SU-DHL-6 (cell line): ENCODE data around the gene CSRNP2.
A peak's percentile ranks its signal among the peaks of the same experiment; 100 is the strongest.

Experiments used
- H2AFZ ChIP-seq: fragments of 200-600 bp; sonication (generic); 2 replicates; pipeline ENCODE4 v1.6.1; 2014; ENCODE audit warnings: low read depth, mild to moderate bottlenecking, moderate library complexity, mixed read lengths, antibody characterized with exemption, low read length; ENCODE audit not compliant: severe bottlenecking
- H3F3A ChIP-seq: fragments of 200-600 bp; shearing (Covaris generic); 2 replicates; pipeline ENCODE4 v1.6.0; 2016; ENCODE audit warnings: antibody characterized with exemption, mild to moderate bottlenecking; ENCODE audit not compliant: insufficient read depth
- H3K27ac ChIP-seq: fragments of 200-600 bp; sonication (generic); 2 replicates; pipeline ENCODE4 v1.5.1; 2016; ENCODE audit warnings: low read depth, mild to moderate bottlenecking, low read length, moderate library complexity, mixed read lengths
- H3K27me3 ChIP-seq: fragments of 200-600 bp; sonication (generic), shearing (Covaris generic); 2 replicates; pipeline ENCODE4 v1.6.0; 2014; ENCODE audit warnings: mild to moderate bottlenecking, low read length
- H3K36me3 ChIP-seq: fragments of 200-600 bp; sonication (generic); 2 replicates; pipeline ENCODE4 v1.6.1; 2014; ENCODE audit warnings: mild to moderate bottlenecking, low read length, mixed read lengths
- H3K4me2 ChIP-seq: fragments of 300-600, 200-600 bp; shearing (Covaris generic), sonication (generic); 2 replicates; pipeline ENCODE4 v1.6.0; 2014; ENCODE audit warnings: low read length, low read depth, mild to moderate bottlenecking; ENCODE audit not compliant: poor library complexity, severe bottlenecking
- H3K4me3 ChIP-seq: fragments of 200-600 bp; sonication (generic); 2 replicates; pipeline ENCODE4 v1.5.1; 2014; ENCODE audit warnings: antibody characterized with exemption, low read length, mild to moderate bottlenecking, mixed read lengths; ENCODE audit not compliant: insufficient read depth, poor library complexity, severe bottlenecking
- H3K79me2 ChIP-seq: fragments of 200-600 bp; sonication (generic); 2 replicates; pipeline ENCODE4 v1.6.1; 2014; ENCODE audit warnings: mild to moderate bottlenecking, low read length, moderate library complexity; ENCODE audit not compliant: insufficient read depth
- H3K9ac ChIP-seq: fragments of 200-600 bp; sonication (generic); 2 replicates; pipeline ENCODE4 v1.7.0; 2014; ENCODE audit warnings: mild to moderate bottlenecking, low read length
- H3K9me2 ChIP-seq: fragments of 200-600 bp; sonication (generic); replicated peaks from 2 replicates; pipeline ENCODE4 v1.6.1; 2014; ENCODE audit warnings: low read length; ENCODE audit not compliant: insufficient read depth
- H3K9me3 ChIP-seq: fragments of 200-600 bp; sonication (generic); 2 replicates; pipeline ENCODE4 v1.6.1; 2014; ENCODE audit warnings: low read length, mixed read lengths; ENCODE audit not compliant: insufficient read depth
- H4K20me1 ChIP-seq: fragments of 200-600 bp; sonication (generic); 2 replicates; pipeline ENCODE4 v1.6.1; 2014; ENCODE audit warnings: low read depth, mild to moderate bottlenecking, antibody characterized with exemption, low read length, moderate library complexity, mixed read lengths
- CTCF ChIP-seq: fragments of 200-600 bp; sonication (generic); IDR thresholded peaks from one replicate; pipeline ENCODE4 v1.5.1; 2017; ENCODE audit warnings: antibody characterized with exemption, mild to moderate bottlenecking, low read length, moderate library complexity; ENCODE audit not compliant: insufficient read depth, poor library complexity, severe bottlenecking
- EZH2phosphoT487 ChIP-seq: fragments of 200-600 bp; sonication (generic), shearing (Covaris generic); conservative IDR thresholded peaks from 2 replicates; pipeline ENCODE4 v1.6.1; 2018; ENCODE audit warnings: mild to moderate bottlenecking, antibody characterized with exemption, low read length, moderate library complexity, mixed read lengths

The CSRNP2 gene

GRCh38 chr12:51085757-51086156, 2.4 kb upstream of the CSRNP2 start:
- Histone ChIP-seq H3K9me3 (no peaks in the 10 kb centered on the region), H3K27ac (no peak overlapping the region), H3K4me2 (no peak overlapping the region), H3K4me3 (no peak overlapping the region), H2AFZ (no peak overlapping the region), H4K20me1 (no peaks in the 10 kb centered on the region), H3F3A (0 out of 2 replicates have a peak, but pooled peaks cover 8% of the 10 kb centered on the region), H3K79me2 (no peaks in the 10 kb centered on the region), H3K27me3 (no peaks in the 10 kb centered on the region), H3K9ac (no peak overlapping the region), H3K9me2 (no peaks in the 10 kb centered on the region), H3K36me3 (no peaks in the 10 kb centered on the region)
- TF ChIP-seq EZH2phosphoT487 (no peak), CTCF (no peak)

- Histone ChIP-seq H3K9ac (peak overlapping the region; percentile 89), H3K9me2 (no peaks in the 10 kb centered on the region), H3F3A (0 out of 2 replicates have a peak, but pooled peaks cover 8% of the 10 kb centered on the region), H3K9me3 (no peaks in the 10 kb centered on the region), H3K4me3 (peak overlapping the region; percentile 84), H3K4me2 (peak overlapping the region; percentile 80), H3K79me2 (no peaks in the 10 kb centered on the region), H3K27me3 (no peaks in the 10 kb centered on the region), H4K20me1 (no peaks in the 10 kb centered on the region), H3K36me3 (no peaks in the 10 kb centered on the region), H3K27ac (no peak overlapping the region), H2AFZ (peak overlapping the region; percentile 95)
- TF ChIP-seq EZH2phosphoT487 = no peak
- no peak for TF ChIP-seq CTCF
Measured at GRCh38 chr12:51082561-51083125, 753 bp downstream of the CSRNP2 start.

- H3F3A ChIP-seq = 0 out of 2 replicates have a peak, but pooled peaks cover 8% of the 10 kb centered on the region
- no peak overlapping the region for H3K27ac ChIP-seq
- H3K4me3 ChIP-seq = no peak overlapping the region
- no peaks in the 10 kb centered on the region for H3K36me3 ChIP-seq
- no peaks in the 10 kb centered on the region for H3K9me2 ChIP-seq
- no peaks in the 10 kb centered on the region for H3K27me3 ChIP-seq
- no peak overlapping the region for H3K9ac ChIP-seq
- no peaks in the 10 kb centered on the region for H3K79me2 ChIP-seq
- no peak overlapping the region for H3K4me2 ChIP-seq
- no peak overlapping the region for H2AFZ ChIP-seq
- H3K9me3 ChIP-seq = no peaks in the 10 kb centered on the region
- no peak for TF ChIP-seq EZH2phosphoT487
- no peak for TF ChIP-seq CTCF
- H4K20me1 ChIP-seq = no peaks in the 10 kb centered on the region
Measured at GRCh38 chr12:51081421-51081820, 2.0 kb downstream of the CSRNP2 start.
